H1 (cell line): ENCODE results near the gene PCDHB10.
"Not testable (repeated sequence)": the region's sequence is repeated elsewhere in the genome, so short reads cannot be mapped to it uniquely, and the experiment has no call there.

Source experiments
- ATF3 ChIP-seq: IDR thresholded peaks from 2 replicates; pipeline ENCODE4 v1.6.1; 2011; ENCODE audit warnings: low read depth, mild to moderate bottlenecking, low read length; ENCODE audit not compliant: insufficient read depth
- CHD2 ChIP-seq: IDR thresholded peaks from 2 replicates; pipeline ENCODE4 v1.6.1; 2012; ENCODE audit warnings: low read length, improper control_type of control experiment
- EP300 ChIP-seq, 2 experiments: IDR thresholded peaks; 1 replicate in 1 of 2; 2 replicates in 1 of 2; pipeline ENCODE4 v1.6.1; 2011 to 2012; ENCODE audit warnings: low read depth in 2 of 2, low read length in 2 of 2, mild to moderate bottlenecking in 2 of 2, borderline replicate concordance in 1 of 2, inconsistent platforms in 1 of 2, moderate library complexity in 1 of 2
- EZH2 ChIP-seq: fragments of 200-600 bp; sonication (generic); IDR thresholded peaks from 2 replicates; pipeline ENCODE4 v1.7.1; 2012; ENCODE audit warnings: low read depth, mild to moderate bottlenecking, moderate library complexity, low read length, inconsistent platforms; ENCODE audit not compliant: severe bottlenecking
- HDAC6 ChIP-seq: IDR thresholded peaks from one replicate; pipeline ENCODE4 v1.7.1; 2012; ENCODE audit warnings: low read depth, mild to moderate bottlenecking, inconsistent platforms, low read length, moderate library complexity
- POLR2A ChIP-seq, 2 experiments: IDR thresholded peaks; 1 replicate in 1 of 2; 2 replicates in 1 of 2; pipeline ENCODE4 v1.6.1; 2011; ENCODE audit warnings: low read depth in 2 of 2, low read length in 2 of 2, mild to moderate bottlenecking in 2 of 2; ENCODE audit errors: control extremely low read depth in 1 of 2
- POLR2AphosphoS5 ChIP-seq: IDR thresholded peaks from 2 replicates; pipeline ENCODE4 v1.6.1; 2011; ENCODE audit warnings: low read depth, low read length
- RAD21 ChIP-seq, 2 experiments: IDR thresholded peaks in 1 of 2; conservative IDR thresholded peaks in 1 of 2; 2 replicates each; pipeline ENCODE4 v1.6.1; 2011; ENCODE audit warnings: low read depth in 2 of 2, low read length in 2 of 2, improper control_type of control experiment in 1 of 2, inconsistent platforms in 1 of 2, mild to moderate bottlenecking in 1 of 2, moderate library complexity in 1 of 2
- SP4 ChIP-seq: IDR thresholded peaks from 2 replicates; pipeline ENCODE4 v1.6.1; 2012; ENCODE audit warnings: low read length, inconsistent platforms
- TAF1 ChIP-seq: IDR thresholded peaks from 2 replicates; pipeline ENCODE4 v1.6.1; 2011; ENCODE audit warnings: mild to moderate bottlenecking, low read depth, low read length
- TCF12 ChIP-seq: IDR thresholded peaks from 2 replicates; pipeline ENCODE4 v1.6.1; 2011; ENCODE audit warnings: low read depth, mild to moderate bottlenecking, low read length
- TF ChIP-seq, protein P1 (sequence below), 3 experiments: IDR thresholded peaks; 1 replicate in 2 of 3; 2 replicates in 1 of 3; pipeline versions ENCODE4 v1.5.1 to v1.6.1; 2011; ENCODE audit warnings: low read length in 3 of 3, mild to moderate bottlenecking in 3 of 3, inconsistent platforms in 2 of 3, low read depth in 1 of 3, moderate library complexity in 1 of 3; ENCODE audit not compliant: insufficient read depth in 1 of 3; ENCODE audit errors: control extremely low read depth in 1 of 3

DNA sequence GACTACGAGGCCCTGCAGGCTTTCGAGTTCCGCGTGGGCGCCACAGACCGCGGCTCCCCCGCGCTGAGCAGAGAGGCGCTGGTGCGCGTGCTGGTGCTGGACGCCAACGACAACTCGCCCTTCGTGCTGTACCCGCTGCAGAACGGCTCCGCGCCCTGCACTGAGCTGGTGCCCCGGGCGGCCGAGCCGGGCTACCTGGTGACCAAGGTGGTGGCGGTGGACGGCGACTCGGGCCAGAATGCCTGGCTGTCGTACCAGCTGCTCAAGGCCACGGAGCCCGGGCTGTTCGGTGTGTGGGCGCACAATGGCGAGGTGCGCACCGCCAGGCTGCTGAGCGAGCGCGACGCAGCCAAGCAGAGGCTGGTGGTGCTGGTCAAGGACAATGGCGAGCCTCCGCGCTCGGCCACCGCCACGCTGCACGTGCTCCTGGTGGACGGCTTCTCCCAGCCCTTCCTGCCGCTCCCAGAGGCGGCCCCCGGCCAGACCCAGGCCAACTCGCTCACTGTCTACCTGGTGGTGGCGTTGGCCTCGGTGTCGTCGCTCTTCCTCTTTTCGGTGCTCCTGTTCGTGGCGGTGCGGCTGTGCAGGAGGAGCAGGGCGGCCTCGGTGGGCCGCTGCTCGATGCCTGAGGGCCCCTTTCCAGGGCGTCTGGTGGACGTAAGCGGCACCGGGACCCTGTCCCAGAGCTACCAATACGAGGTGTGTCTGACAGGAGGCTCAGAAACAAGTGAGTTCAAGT lies 7.9 kb upstream of the PCDHB10 start:
- not testable (repeated sequence) for TF ChIP-seq RAD21 (IDR thresholded peaks at IDR 0.05 in 1 of 2, conservative IDR thresholded peaks at IDR 0.05 in 1 of 2; ENCODE audit: low read depth in 2 of 2, low read length in 2 of 2); ATF3; SP4; CHD2; TAF1; EZH2; EP300 (IDR thresholded peaks at IDR 0.05; ENCODE audit: borderline replicate concordance in 1 of 2, low read depth in 2 of 2, low read length in 2 of 2); POLR2A (IDR thresholded peaks at IDR 0.05; ENCODE audit: control extremely low read depth in 1 of 2, low read depth in 2 of 2, low read length in 2 of 2); TCF12; HDAC6; POLR2AphosphoS5
- TF ChIP-seq, protein P1, sequence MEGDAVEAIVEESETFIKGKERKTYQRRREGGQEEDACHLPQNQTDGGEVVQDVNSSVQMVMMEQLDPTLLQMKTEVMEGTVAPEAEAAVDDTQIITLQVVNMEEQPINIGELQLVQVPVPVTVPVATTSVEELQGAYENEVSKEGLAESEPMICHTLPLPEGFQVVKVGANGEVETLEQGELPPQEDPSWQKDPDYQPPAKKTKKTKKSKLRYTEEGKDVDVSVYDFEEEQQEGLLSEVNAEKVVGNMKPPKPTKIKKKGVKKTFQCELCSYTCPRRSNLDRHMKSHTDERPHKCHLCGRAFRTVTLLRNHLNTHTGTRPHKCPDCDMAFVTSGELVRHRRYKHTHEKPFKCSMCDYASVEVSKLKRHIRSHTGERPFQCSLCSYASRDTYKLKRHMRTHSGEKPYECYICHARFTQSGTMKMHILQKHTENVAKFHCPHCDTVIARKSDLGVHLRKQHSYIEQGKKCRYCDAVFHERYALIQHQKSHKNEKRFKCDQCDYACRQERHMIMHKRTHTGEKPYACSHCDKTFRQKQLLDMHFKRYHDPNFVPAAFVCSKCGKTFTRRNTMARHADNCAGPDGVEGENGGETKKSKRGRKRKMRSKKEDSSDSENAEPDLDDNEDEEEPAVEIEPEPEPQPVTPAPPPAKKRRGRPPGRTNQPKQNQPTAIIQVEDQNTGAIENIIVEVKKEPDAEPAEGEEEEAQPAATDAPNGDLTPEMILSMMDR (IDR thresholded peaks at IDR 0.05; ENCODE audit: control extremely low read depth in 1 of 3, insufficient read depth in 1 of 3, low read depth in 1 of 3, low read length in 3 of 3) = 0 out of 4 replicates have a peak, but pooled peaks of 1 of the 3 experiments have one; percentile 8
